Activated CD4-positive, alpha-beta T cell treated with anti-CD3 and anti-CD28 coated beads, Interleukin-2, Interleukin-4, amounts not matched to agents 100 ng/mL and 50 ng/mL, durations not matched to agents 16 hours and 8 hours (primary cell): ENCODE data around the gene MRPS15.

Experiments used
- DNase-seq: peaks from one replicate; pipeline ENCODE4 v3.0.0-alpha.2; 2020; ENCODE audit warnings: low spot score

The MRPS15 gene

DNA sequence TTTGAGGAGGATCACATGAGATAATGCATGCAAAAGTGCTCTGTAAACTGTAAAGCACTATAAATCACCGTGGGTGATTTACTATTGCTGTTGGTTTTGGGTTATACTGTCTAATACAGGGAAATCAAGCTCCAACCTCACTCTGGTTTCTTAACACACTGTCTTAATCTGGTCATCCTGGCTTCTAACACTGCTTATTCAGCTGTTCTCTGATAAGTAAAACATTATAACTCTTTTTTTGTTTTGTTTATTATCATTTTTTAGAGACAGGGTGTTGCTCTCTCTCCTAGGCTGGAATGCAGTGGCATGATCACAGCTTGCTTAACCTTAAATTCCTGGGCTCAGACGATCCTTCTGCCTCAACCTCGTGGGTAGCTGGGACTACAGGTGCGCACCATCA is 44.6 kb downstream of the MRPS15 start:
- no peak for DNase-seq

DNA sequence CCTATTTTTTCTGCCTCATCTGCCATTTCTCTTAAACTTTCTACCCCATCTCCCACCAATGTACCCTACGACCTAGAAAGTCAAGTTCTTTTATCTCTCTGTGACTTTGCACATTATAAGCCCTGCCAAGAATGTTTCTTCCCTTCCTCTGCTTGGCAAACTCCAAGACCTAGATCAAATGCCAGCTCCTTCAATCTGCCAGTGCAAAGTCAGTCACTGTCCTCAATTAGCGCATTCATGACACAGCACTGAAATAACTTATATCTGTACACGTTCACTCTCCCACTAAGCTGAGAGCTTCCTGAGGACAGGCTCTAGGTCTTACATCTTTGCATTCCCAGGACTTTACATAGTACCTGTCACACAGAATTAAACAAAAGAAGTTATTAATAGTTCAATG is 45.0 kb downstream of the MRPS15 start:
- DNase-seq: no peak

DNA sequence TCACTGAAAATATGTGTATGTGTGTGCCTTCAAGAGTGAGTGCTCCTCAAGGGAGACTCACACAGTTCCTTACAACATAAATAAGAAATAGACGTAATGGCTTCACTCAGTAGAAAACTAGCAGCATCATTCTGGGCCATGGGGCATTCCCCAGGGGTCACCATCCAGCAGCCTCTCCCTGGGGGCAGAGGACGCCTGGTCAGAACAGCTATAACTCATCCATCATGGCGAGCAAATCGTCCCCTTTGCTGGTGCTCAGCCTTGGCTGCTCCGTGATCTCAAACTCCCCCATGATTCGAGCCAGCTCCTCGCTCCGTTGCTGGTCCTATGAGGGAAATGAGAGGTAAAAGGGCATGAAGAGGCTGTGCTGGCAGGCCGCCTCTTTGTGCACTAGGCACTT is 46.3 kb downstream of the MRPS15 start:
- DNase-seq: no peak

DNA sequence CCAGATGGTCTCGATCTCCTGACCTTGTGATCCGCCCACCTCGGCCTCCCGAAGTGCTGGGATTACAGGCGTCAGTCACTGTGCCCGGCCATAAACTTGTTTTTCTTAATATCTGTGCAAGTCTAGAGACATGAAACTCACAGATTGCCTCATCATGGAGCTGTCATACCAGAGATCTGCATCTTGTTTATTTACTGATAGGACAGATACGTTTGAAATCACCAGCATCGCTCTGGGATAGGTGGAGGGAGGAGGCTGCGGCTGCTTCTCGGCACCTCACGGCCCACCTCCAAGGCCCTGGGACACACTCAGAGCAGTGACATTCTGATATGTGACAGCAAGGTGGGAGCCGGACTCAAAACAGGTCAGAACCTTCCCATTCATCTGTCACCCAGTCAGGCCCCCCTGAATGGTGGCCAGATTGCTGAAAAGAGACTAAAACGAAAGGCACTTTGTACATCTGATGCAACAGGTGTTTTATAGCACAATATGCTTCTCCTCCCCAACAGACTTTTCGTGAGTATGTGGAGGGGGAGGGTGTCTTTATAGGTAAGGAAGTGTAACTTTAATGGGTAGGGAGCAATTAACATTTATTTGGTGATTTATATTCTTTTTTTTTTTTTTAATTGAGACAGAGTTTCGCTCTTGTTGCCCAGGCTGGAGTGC is 48.4 kb downstream of the MRPS15 start:
- DNase-seq: no peak

DNA sequence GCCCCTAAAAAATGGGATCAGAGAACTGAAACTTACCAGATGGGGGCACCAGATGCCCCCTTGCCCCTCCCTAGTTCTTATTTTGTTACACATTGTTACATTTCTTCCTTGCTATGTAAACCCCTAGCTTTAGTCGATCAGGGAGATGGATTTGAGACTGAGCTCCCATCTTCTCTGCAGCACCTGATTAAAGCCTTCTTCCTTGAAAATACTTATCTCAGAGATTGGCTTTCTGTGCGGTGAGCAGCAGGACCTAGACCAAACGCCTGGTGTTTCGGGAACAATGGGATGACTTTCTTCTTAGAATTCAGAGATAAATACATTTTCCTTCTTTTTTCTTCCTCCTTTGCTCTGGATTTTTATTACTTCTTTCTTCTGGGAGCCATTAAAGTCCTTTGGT is 49.8 kb downstream of the MRPS15 start:
- no peak for DNase-seq

DNA sequence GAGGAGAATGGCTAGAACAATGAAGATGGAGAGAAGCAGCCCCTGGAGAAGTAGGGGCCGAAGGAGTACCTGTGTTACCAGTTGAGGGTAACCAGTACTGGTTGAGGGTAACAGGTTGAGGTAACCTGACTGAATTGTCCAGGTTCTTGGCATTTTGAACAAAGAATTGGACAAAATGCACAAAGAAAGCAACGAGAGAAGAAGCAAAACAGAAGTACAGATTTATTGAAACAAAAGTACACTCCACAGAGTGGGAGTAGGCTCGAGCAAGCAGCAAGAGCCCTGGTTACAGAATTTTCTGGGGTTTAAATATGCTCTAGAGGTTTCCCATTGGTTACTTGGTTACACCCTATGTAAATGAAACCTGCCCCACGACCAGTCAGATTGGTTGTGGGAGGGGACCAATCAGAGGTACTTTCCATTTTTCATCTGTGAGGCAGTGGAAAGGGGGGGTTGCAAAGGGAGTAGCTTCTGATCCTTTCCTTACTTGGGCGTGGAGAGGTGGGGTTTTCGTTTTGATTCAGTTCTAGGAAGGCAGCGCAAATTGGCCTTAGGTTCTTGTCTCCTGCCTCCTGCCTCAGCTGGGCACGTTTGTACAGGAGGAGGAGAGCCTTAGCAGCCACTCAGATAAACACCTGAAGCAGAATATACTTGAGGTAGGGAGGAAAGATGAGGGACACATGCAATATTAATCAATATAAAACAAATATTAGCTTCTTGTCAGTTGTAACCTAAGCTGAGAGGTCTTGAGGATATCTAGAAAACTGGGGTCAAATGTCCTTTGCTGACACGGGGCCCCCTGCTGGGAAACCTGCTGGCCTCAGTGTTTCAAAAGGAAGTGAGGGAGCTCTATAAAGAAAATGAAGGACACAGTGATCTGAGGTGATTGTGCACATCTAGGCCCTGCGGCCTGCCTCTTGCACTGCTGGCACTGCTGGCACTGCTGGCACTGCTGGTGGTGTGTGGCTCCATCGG is 52.2 kb downstream of the MRPS15 start:
- peak; percentile 88 for DNase-seq

DNA sequence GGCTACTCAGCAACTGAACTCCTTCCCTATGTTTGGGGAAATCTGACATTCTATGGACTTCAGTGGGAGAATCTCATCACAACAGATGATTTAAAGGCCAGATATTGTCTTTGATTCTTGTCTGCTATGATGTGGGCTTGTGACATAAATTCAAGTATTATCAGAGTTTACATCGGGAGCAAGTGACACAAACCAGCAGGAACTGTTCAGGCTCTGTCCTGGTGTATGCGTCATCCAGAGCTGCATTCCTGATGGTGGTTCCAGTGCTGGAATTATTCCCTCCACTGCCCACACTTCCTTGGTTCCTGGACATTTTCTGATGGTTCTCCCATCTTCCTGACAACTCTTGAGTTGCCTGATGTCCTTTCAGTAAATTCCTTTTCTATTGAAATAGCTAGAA is 55.7 kb downstream of the MRPS15 start:
- no peak for DNase-seq

DNA sequence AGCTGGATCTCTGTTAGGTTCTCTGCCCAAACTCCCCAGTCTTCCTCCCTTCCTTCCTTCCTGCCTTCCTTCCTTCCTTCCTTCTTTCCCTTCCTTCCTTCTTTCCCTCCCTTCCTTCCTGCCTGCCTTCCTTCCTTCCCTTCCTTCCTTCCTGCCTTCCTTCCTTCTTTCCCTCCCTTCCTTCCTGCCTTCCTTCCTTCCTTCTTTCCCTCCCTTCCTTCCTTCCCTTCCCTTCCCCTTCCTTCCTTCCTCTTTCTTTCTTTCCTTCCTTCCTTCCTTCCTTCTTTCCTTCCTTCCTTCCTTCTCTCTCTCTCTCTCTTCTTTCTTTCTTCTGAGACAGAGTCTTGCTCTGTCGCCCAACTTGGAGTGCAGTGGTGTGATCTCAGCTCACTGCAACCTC is 57.7 kb downstream of the MRPS15 start:
- no peak for DNase-seq
